Retinal pigment epithelial cell (primary cell): ENCODE results near the gene BASP1.
A peak's percentile ranks its signal among the peaks of the same experiment; 100 is the strongest.
"Not testable (repeated sequence)": the region's sequence is repeated elsewhere in the genome, so short reads cannot be mapped to it uniquely, and the experiment has no call there.

Experiments used
- DNase-seq: peaks from one replicate; pipeline ENCODE4 v3.0.0-alpha.2; 2010; ENCODE audit warnings: low read depth
- H3K4me3 ChIP-seq: 2 replicates; pipeline ENCODE4 v1.5.1; 2011; ENCODE audit warnings: mild to moderate bottlenecking, low read length, control low read depth, moderate library complexity
- CTCF ChIP-seq: conservative IDR thresholded peaks from 2 replicates; pipeline ENCODE4 v1.5.1; 2011; ENCODE audit warnings: low read depth, low read length, control low read depth, inconsistent platforms

BASP1 gene

GRCh38 chr5:17249029-17249634 lies 31.7 kb downstream of the BASP1 start:
- DNase-seq, result peak; percentile 90
- TF ChIP-seq CTCF, result no peak

DNA sequence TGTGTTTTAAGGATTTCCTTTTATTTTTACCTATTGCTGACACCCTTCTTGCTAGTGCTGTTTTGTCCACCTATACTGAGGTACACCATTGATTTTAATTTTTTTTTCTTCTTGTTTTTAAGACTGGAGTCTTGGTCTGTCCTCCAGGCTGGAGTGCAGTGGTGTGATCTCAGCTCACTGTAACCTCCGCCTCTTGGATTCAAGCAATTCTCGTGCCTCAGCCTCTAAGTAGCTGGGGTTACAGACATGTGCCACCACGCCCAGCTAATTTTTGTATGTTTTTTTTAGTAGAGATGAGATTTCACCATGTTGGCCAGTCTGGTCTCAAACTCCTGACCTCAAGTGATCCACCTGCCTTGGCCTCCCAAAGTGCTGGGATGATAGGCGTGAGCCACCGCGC lies 32.4 kb downstream of the BASP1 start:
- DNase-seq, H3K4me3 ChIP-seq: not testable (repeated sequence)

More at GRCh38 chr5:17249029-17249634, 31.7 kb downstream of the BASP1 start:
- no peak overlapping the region for H3K4me3 ChIP-seq

- no peak for DNase-seq
- no peak overlapping the region for H3K4me3 ChIP-seq
- no peak for TF ChIP-seq CTCF
Observed at GRCh38 chr5:17252543-17252942, 35.1 kb downstream of the BASP1 start.

DNA sequence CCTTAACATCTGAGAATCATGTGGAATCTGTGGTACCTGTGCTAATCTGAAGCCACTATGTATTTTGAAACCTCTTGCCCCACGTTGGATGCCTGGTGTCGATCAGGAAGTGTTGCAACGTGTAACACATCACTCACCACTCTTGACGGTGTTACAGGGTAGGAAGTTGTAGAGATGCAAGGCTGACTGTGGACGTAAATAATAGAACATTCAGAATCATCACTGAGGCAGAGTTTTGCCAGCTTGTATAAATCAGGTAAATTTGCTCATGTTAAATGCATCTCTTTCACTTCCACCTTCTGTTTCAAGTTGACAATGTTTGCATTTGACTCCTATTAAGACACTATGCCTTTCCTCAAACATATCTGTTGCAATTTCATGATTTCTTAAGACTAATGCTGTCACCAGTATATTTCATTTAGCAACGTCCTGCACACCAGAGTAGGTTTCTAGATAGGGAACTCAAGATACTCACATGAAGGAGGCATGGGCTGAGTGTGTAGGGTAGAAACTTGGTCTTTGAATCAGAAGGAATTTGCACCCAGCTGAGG lies 38.1 kb downstream of the BASP1 start:
- TF ChIP-seq CTCF, result no peak
- no peak overlapping the region for H3K4me3 ChIP-seq
- DNase-seq, result no peak

DNA sequence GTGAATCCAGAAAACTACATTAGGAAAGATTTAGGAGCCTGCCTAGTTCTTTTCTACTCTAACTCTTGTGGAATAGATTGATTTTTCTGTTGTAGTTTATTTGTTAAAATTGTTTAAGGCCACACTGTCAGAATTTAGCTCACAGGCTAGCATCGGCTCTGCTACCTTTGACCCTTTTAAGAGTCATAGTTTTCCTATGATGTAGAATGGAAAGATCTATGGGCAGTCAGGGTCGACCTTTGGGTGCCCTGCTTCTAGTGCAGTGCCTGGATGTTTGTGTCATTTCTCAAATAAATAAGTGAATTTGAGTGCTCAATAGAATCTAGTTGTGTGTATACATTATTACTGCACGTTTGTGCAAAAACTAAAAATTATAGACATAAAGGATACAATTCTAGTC lies 38.7 kb downstream of the BASP1 start:
- no peak for TF ChIP-seq CTCF
- no peak overlapping the region for H3K4me3 ChIP-seq
- DNase-seq, result no peak

DNA sequence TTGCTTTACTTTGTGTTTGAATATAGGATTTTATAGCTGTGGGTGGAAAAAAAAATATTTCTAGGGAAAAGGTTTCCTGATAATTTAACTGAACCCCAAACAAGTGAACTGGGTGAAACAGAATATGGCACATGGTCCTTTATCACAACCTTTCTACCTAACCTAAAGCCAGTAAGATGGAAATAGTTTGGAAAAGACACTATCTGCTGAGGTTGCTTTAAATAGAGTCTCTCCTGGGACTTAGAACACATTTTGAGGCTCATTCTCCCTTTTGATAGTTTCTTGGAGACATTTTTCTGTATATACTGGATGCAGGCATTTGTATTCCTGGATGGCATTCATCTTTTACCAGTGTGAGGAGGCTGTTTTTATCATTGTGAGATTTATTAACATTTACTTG lies 39.4 kb downstream of the BASP1 start:
- DNase-seq, result no peak
- no peak for TF ChIP-seq CTCF
- no peak overlapping the region for H3K4me3 ChIP-seq

DNA sequence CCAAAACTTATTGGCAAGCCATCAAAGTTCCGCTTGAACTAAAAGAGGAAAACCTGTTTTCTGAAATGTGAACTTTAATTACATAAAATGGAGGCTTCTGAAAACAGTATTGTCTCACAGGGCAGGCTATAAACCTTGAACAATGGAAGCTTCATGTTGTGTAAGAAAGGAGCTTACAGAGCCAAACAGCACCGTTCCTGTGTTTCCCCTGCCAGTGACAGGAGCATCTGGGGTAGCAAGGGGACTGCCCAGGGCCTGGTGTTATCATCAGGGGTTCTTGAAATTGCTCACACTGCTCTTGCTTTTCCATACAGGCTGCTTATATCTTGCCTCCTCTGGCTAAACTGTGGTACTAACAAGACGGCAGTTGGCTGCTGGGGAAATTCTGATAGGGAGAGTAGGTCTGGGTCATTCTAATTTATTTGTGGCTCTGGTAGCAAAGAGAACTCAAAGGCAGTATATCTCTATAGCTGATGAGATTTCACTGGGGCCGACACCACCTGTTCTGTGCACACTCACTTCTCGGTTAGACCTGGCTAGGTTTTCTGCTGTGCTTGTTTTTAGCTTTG lies 40.4 kb downstream of the BASP1 start:
- no peak for DNase-seq
- TF ChIP-seq CTCF, result peak; percentile 2
- H3K4me3 ChIP-seq, result no peak overlapping the region
